Measurements from ENCODE around the gene MUC3A. TPM values are rescaled to one million over a fixed set of nuclear protein-coding genes. Genes with fewer than 3 reads are reported as not detected.

MUC3A gene
- total and polyA plus RNA-seq, 10 of the 15 experiments (the other 5 are each of a cell fraction or from before 2014, with no cell fraction given) = 0.07 to 0.10 TPM; not detected in 8

GRCh38 chr7:100967292-100967863, 18.0 kb downstream of the MUC3A start:
- POLR2A ChIA-PET = no interaction called here
- H2AFZ ChIP-seq (ENCODE audit: control insufficient read depth, low read depth, low read length) = no peak overlapping the region
- CTCF ChIA-PET = interaction anchor here (1.2 kb wide), 1 partner anchor 92 kb away, joined by 4 read pairs; no protein-coding TSS in a partner anchor

More at GRCh38 chr7:100967292-100967863, 18.0 kb downstream of the MUC3A start:
- Histone ChIP-seq H3K36me3 (ENCODE audit: control insufficient read depth in 2 of 2, insufficient read depth in 2 of 2, low read length in 1 of 2) (no peaks in the 10 kb centered on the region), H3K9ac (ENCODE audit: control insufficient read depth, insufficient read depth, low read length) (no peak overlapping the region), H3K4me2 (ENCODE audit: control insufficient read depth, insufficient read depth) (no peak overlapping the region), H3K27ac (ENCODE audit: control insufficient read depth, insufficient read depth) (no peak overlapping the region), H3K27me3 (replicated peaks in 1 of 2; ENCODE audit: control insufficient read depth in 2 of 2, insufficient read depth in 2 of 2, low read length in 1 of 2) (peaks cover 3 to 15% of the 10 kb centered on the region in 2 experiments; a peak in 3 of 4 replicates), H3K9me3 (replicated peaks; ENCODE audit: control insufficient read depth, insufficient read depth, low read length) (no peaks in the 10 kb centered on the region; the same call in 2 of the 3 replicates), H3K79me2 (ENCODE audit: control insufficient read depth, insufficient read depth, low read length) (no peaks in the 10 kb centered on the region), H3K4me3 (no peak overlapping the region), H3K4me1 (ENCODE audit: control insufficient read depth, insufficient read depth, low read length) (no peaks in the 10 kb centered on the region), H4K20me1 (ENCODE audit: control insufficient read depth, insufficient read depth) (peaks cover 3% of the 10 kb centered on the region)
- TF ChIP-seq IKZF1 (conservative IDR thresholded peaks at IDR 0.05) (no peak), IRF3 (IDR thresholded peaks at IDR 0.05) (no peak), NFYB (IDR thresholded peaks at IDR 0.05; ENCODE audit: insufficient read depth, low read depth, low read length) (no peak), MLLT1 (IDR thresholded peaks at IDR 0.05) (no peak)
- WGBS (ENCODE audit: insufficient coverage, insufficient replicate concordance, low lambda C conversion rate, missing lambda C conversion rate) = 14% methylated on average over 13 of the region's 13 CpGs
- in situ Hi-C loops (cut with MboI) = loop anchor here (5.0 kb wide), 1 partner anchor 85 kb away; no protein-coding TSS in a partner anchor
- no peak for DNase-seq (ENCODE audit: low read depth, low spot score)
- peak; percentile 23 for FAIRE-seq
- no TSS peak for BruUV-seq (replicated peaks)
- RAD21 ChIA-PET (ENCODE audit: unreplicated experiment) = no interaction called here
- SMC1A ChIA-PET (ENCODE audit: uncharacterized antibody, unreplicated experiment) = no interaction called here
- no peak for ATAC-seq
- intact Hi-C loops (cut with micrococcal nuclease; ENCODE audit: unreplicated experiment) = loop anchor here (5.0 kb wide), 1 partner anchor 75 kb away; no protein-coding TSS in a partner anchor
